ENCODE results near the gene MPP3.

GRCh38 chr17:43812396-43813265 lies 20.3 kb downstream of the MPP3 start:
- TF ChIP-seq CTCF (IDR thresholded peaks at IDR 0.05) = no peak
- TF ChIP-seq POLR2A (IDR thresholded peaks at IDR 0.05) = no peak

Data from upper lobe of left lung (tissue), 4 donors.